Natural killer cell (primary cell): Measurements from ENCODE around the gene SNX30. TPM values are rescaled to one million over a fixed set of nuclear protein-coding genes. Genes with fewer than 3 reads are reported as not detected.

Experiments
- ATAC-seq, 3 donors: fragments of 150-1000 bp in 2 of 3; fragments of 200-7000 bp in 1 of 3; cut with Tn5 transposase; 1 replicate in 1 of 3; 2 replicates in 2 of 3; pipeline ENCODE4 v1.10.0; 2021; ENCODE audit warnings: mild to moderate bottlenecking in 2 of 3, moderate library complexity in 2 of 3
- DNase-seq, 2 donors: peaks; one replicate each; pipeline versions ENCODE4 v3.0.0 to v3.0.0-alpha.2; 2013 to 2021; ENCODE audit warnings: mixed read lengths in 1 of 2
- H3K27ac ChIP-seq: one replicate; pipeline ENCODE4 v1.5.1; 2013; ENCODE audit warnings: mild to moderate bottlenecking, low read length
- H3K27me3 ChIP-seq: one replicate; pipeline ENCODE4 v1.6.1; 2013; ENCODE audit warnings: low read length; ENCODE audit not compliant: control insufficient read depth, insufficient read depth
- H3K36me3 ChIP-seq: one replicate; pipeline ENCODE4 v1.6.1; 2013; ENCODE audit warnings: low read length; ENCODE audit not compliant: control insufficient read depth, insufficient read depth
- H3K4me1 ChIP-seq: one replicate; pipeline ENCODE4 v1.6.1; 2013; ENCODE audit warnings: low read length; ENCODE audit not compliant: control insufficient read depth, insufficient read depth
- H3K4me3 ChIP-seq: one replicate; pipeline ENCODE4 v1.5.1; 2013; ENCODE audit warnings: low read length
- H3K9me3 ChIP-seq: one replicate; pipeline ENCODE4 v1.6.1; 2013; ENCODE audit warnings: low read length; ENCODE audit not compliant: control insufficient read depth, insufficient read depth
- H3K27ac Mint-ChIP-seq, 2 donors: one replicate each; pipeline ENCODE4 v1.8.0; 2022; ENCODE audit warnings: mild to moderate bottlenecking in 2 of 2, mixed read lengths in 2 of 2, moderate library complexity in 1 of 2
- H3K27me3 Mint-ChIP-seq, 2 donors: one replicate each; pipeline ENCODE4 v1.8.0; 2022; ENCODE audit warnings: low read depth in 2 of 2, mixed read lengths in 2 of 2
- H3K36me3 Mint-ChIP-seq: one replicate; pipeline ENCODE4 v1.8.0; 2022; ENCODE audit warnings: mixed read lengths
- H3K4me1 Mint-ChIP-seq, 2 donors: one replicate each; pipeline ENCODE4 v1.8.0; 2022; ENCODE audit warnings: mixed read lengths in 2 of 2
- H3K4me3 Mint-ChIP-seq: one replicate; pipeline ENCODE4 v1.8.0; 2022; ENCODE audit warnings: mild to moderate bottlenecking, moderate library complexity, mixed read lengths
- H3K9me3 Mint-ChIP-seq, 2 donors: one replicate each; pipeline ENCODE4 v1.8.0; 2022; ENCODE audit warnings: mixed read lengths in 2 of 2
- WGBS: methylation state at CpG from one replicate; pipeline ENCODE4 v1.1.7; 2013; ENCODE audit warnings: missing lambda C conversion rate; ENCODE audit not compliant: insufficient coverage; 5-methylcytosine and 5-hydroxymethylcytosine counted together
- intact Hi-C: fragments of 100-400 bp; cut with micrococcal nuclease; formaldehyde crosslinking; loops from one replicate; pipeline ENCODE4 v1.14.2; 2022
- total RNA-seq, 4 donors: library from RNA; stranded (reverse); fragments of 120-200 nt in 1 of 4; gene quantifications; one replicate each; pipeline versions ENCODE4 v1.2.3 to v1.2.4, GENCODE V29; 2013 to 2022
- TF ChIP-seq, protein P1 (sequence below): fragments of 200-600 bp; IDR thresholded peaks from one replicate; pipeline ENCODE4 v1.8.0; 2022; ENCODE audit warnings: antibody characterized with exemption

The SNX30 gene
- total RNA-seq, 3 donors from 2014 or later (not counting 1 experiment from before 2014, with no cell fraction given), result 8.5 to 10.5 (median 9.3) TPM

DNA sequence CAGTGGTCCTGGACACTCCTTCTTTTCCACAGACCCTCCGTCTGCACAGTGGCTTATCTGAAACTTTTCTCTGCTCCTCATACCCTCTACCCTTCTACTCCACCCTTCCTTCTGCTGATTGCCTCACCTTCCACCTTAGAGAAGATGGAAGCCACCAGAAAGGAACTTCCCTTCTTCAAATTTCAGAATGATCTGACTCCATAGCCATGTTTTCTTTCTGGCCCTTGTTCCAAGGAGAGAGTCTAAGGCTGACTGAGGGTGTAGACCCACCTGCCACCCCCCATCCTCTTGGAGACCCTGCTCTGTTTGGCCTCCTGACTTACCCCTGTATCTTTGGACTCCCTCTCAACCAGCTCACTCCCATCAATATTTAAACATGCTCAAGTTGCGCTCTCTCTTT lies 7.4 kb downstream of the SNX30 start:
- DNase-seq (no peak), ATAC-seq (no peak)
- no peak overlapping the region for H3K27ac Mint-ChIP-seq
- TF ChIP-seq, protein P1, sequence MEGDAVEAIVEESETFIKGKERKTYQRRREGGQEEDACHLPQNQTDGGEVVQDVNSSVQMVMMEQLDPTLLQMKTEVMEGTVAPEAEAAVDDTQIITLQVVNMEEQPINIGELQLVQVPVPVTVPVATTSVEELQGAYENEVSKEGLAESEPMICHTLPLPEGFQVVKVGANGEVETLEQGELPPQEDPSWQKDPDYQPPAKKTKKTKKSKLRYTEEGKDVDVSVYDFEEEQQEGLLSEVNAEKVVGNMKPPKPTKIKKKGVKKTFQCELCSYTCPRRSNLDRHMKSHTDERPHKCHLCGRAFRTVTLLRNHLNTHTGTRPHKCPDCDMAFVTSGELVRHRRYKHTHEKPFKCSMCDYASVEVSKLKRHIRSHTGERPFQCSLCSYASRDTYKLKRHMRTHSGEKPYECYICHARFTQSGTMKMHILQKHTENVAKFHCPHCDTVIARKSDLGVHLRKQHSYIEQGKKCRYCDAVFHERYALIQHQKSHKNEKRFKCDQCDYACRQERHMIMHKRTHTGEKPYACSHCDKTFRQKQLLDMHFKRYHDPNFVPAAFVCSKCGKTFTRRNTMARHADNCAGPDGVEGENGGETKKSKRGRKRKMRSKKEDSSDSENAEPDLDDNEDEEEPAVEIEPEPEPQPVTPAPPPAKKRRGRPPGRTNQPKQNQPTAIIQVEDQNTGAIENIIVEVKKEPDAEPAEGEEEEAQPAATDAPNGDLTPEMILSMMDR, result no peak
- no peaks in the 10 kb centered on the region for H3K9me3 Mint-ChIP-seq
- Histone ChIP-seq H3K4me1 (peaks cover 50% of the 10 kb centered on the region), H3K27me3 (no peaks in the 10 kb centered on the region), H3K36me3 (no peaks in the 10 kb centered on the region), H3K9me3 (no peaks in the 10 kb centered on the region), H3K27ac (no peak overlapping the region), H3K4me3 (no peak overlapping the region)
- intact Hi-C loops, result loop anchor here (10.0 kb wide), 1 partner anchor 583 kb away; the partner anchor contains the start of gene SUSD1
- H3K4me1 Mint-ChIP-seq, result peaks cover 47 to 79% of the 10 kb centered on the region in 2 donors
- peaks cover 14 to 16% of the 10 kb centered on the region in 2 donors for H3K27me3 Mint-ChIP-seq
- WGBS, result 98% methylated on average over 2 of the region's 2 CpGs
- H3K36me3 Mint-ChIP-seq, result no peaks in the 10 kb centered on the region
- H3K4me3 Mint-ChIP-seq, result no peak overlapping the region

DNA sequence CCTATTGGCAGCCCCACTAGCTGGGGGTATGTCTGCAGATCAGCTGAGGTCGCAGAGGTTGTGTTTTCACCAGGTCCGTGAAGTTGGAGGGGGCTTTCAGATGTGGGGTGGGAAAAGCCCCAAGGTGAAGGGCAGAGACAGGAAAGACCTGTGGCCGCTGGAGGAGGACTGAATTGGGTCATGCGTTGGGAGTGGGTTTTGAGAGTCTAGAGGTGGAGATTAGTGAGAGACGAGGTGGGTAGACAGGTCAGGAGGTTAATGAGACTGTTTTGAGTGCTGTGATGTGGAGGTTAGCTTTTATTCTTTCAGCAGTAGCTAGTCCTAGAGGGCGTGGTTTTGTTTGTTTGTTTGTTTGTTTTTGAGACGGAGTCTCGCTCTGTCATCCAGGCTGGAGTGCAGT lies 10.3 kb downstream of the SNX30 start:
- no peak for DNase-seq
- Mint-ChIP-seq H3K9me3 (no peaks in the 10 kb centered on the region), H3K27me3 (peaks cover 14 to 16% of the 10 kb centered on the region in 2 donors), H3K27ac (peak overlapping the region in 1 of 2 donors; percentile 39), H3K36me3 (no peaks in the 10 kb centered on the region), H3K4me1 (peaks cover 26 to 71% of the 10 kb centered on the region in 2 donors), H3K4me3 (no peak overlapping the region)
- no peaks in the 10 kb centered on the region for H3K27me3 ChIP-seq
- H3K27ac ChIP-seq, result no peak overlapping the region
- peaks cover 23% of the 10 kb centered on the region for H3K4me1 ChIP-seq
- no peaks in the 10 kb centered on the region for H3K9me3 ChIP-seq
- H3K4me3 ChIP-seq, result no peak overlapping the region
- no peaks in the 10 kb centered on the region for H3K36me3 ChIP-seq
- 54% methylated on average over 8 of the region's 8 CpGs for WGBS
- ATAC-seq, result peak in 1 of 3 donors; percentile 55
- TF ChIP-seq, protein P1, result no peak
- intact Hi-C loops, result no loop called here

DNA sequence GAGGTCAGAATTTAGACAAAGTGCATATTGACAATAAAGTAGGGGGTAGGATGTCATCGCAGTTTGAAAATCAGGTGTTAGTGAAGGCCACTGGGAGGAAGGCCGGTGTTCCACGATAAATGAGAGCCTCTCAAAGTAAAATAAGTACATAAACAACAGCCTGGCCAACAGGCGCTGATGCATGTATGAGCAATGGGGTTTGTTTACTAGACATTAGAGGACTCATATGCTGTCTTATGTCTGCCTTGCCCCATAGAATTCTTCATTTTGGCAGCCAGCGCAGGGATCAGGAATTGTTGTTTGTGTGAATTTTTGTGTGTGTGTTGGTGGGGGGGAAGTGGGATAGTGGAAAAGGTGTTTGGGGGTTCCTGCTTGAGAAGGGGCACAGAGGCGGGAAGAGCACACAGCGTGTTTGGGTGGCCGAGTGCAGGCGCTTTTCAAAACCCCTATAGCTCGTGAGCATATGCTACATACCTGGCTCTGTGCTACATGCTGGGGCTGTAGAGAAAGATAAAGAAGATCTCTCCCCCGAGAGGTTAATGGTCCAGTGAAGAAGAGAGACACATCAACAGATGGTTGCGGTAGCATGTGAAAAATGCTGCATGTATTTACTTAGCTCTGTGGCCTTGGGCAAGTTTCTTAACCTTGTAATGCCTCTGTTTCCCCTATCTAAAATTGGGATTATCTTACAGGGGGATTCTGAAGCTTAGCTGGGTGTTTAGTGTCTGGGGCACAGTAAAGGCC lies 11.5 kb downstream of the SNX30 start:
- no peak for ATAC-seq

More for the DNA sequence above, 11.5 kb downstream of the SNX30 start:
- peaks cover 9% of the 10 kb centered on the region for H3K36me3 Mint-ChIP-seq
- H3K27me3 Mint-ChIP-seq, result peaks cover 14% of the 10 kb centered on the region in 2 donors
- H3K4me3 Mint-ChIP-seq, result no peak overlapping the region
- TF ChIP-seq, protein P1, result no peak
- Histone ChIP-seq H3K27ac (no peak overlapping the region), H3K36me3 (no peaks in the 10 kb centered on the region), H3K9me3 (no peaks in the 10 kb centered on the region), H3K4me1 (peaks cover 20% of the 10 kb centered on the region), H3K27me3 (no peaks in the 10 kb centered on the region), H3K4me3 (no peak overlapping the region)
- peaks cover 26 to 65% of the 10 kb centered on the region in 2 donors for H3K4me1 Mint-ChIP-seq
- intact Hi-C loops, result no loop called here
- 94% methylated on average over 10 of the region's 12 CpGs for WGBS
- DNase-seq, result no peak
- H3K27ac Mint-ChIP-seq, result no peak overlapping the region
- peaks cover 0 to 2% of the 10 kb centered on the region in 2 donors for H3K9me3 Mint-ChIP-seq
